OCI-M2 (cell line): Measurements from ENCODE around the gene SERPINA5.
"Not testable (repeated sequence)": the region's sequence is repeated elsewhere in the genome, so short reads cannot be mapped to it uniquely, and the experiment has no call there.

Experiments
- DNase-seq: peaks from one replicate; lab custom pipeline; 2025; ENCODE audit not compliant: unreplicated experiment; lab: John Stamatoyannopoulos, UW

SERPINA5 gene

GRCh38 chr14:94621358-94622134, 40.3 kb downstream of the SERPINA5 start:
- no peak for DNase-seq

- no peak for DNase-seq
These were observed 41.6 kb downstream of the SERPINA5 start for GRCh38 chr14:94622653-94623421.

GRCh38 chr14:94623422-94623809, 42.2 kb downstream of the SERPINA5 start:
- no peak for DNase-seq

- no peak for DNase-seq
These were observed 42.8 kb downstream of the SERPINA5 start for GRCh38 chr14:94623856-94624499.

GRCh38 chr14:94624537-94625352, 43.5 kb downstream of the SERPINA5 start:
- no peak for DNase-seq

GRCh38 chr14:94625353-94625635, 44.1 kb downstream of the SERPINA5 start:
- no peak for DNase-seq

GRCh38 chr14:94628578-94628977, 47.4 kb downstream of the SERPINA5 start:
- DNase-seq: no peak

- no peak for DNase-seq
These were observed 49.2 kb downstream of the SERPINA5 start for GRCh38 chr14:94630396-94630795.

GRCh38 chr14:94631050-94631449, 49.8 kb downstream of the SERPINA5 start:
- no peak for DNase-seq

- no peak for DNase-seq
These were observed 50.5 kb downstream of the SERPINA5 start for GRCh38 chr14:94631536-94632304.

GRCh38 chr14:94632305-94632590, 51.0 kb downstream of the SERPINA5 start:
- DNase-seq: no peak

- no peak for DNase-seq
These were observed 51.9 kb downstream of the SERPINA5 start for GRCh38 chr14:94633121-94633520.

- no peak for DNase-seq
These were observed 53.9 kb downstream of the SERPINA5 start for GRCh38 chr14:94635154-94635553.

GRCh38 chr14:94636744-94637412, 55.7 kb downstream of the SERPINA5 start:
- DNase-seq: no peak

- not testable (repeated sequence) for DNase-seq
These were observed 56.6 kb downstream of the SERPINA5 start for GRCh38 chr14:94637814-94638213.

GRCh38 chr14:94638339-94638738, 57.1 kb downstream of the SERPINA5 start:
- DNase-seq: no peak

- no peak for DNase-seq
These were observed 58.0 kb downstream of the SERPINA5 start for GRCh38 chr14:94638961-94639817.

- no peak for DNase-seq
These were observed 59.8 kb downstream of the SERPINA5 start for GRCh38 chr14:94640721-94641631.
